Effector CD4-positive, alpha-beta T cell (primary cell): Measurements from ENCODE around the gene ABCA8.

Source experiments
- DNase-seq: peaks from one replicate; pipeline ENCODE4 v3.0.0-alpha.2; 2020

The ABCA8 gene

GRCh38 chr17:68941761-68942160 lies 13.4 kb downstream of the ABCA8 start:
- DNase-seq, result no peak

- DNase-seq, result no peak
These were observed 16.0 kb downstream of the ABCA8 start for GRCh38 chr17:68939195-68939594.

GRCh38 chr17:68937890-68938514 lies 17.2 kb downstream of the ABCA8 start:
- no peak for DNase-seq

- DNase-seq, result no peak
These were observed 27.7 kb downstream of the ABCA8 start for GRCh38 chr17:68927516-68927915.

- no peak for DNase-seq
These were observed 30.1 kb downstream of the ABCA8 start for GRCh38 chr17:68924793-68925720.

- no peak for DNase-seq
These were observed 44.3 kb downstream of the ABCA8 start for GRCh38 chr17:68910789-68911431.

- DNase-seq, result no peak
These were observed 44.9 kb downstream of the ABCA8 start for GRCh38 chr17:68910251-68910705.

- no peak for DNase-seq
These were observed 46.1 kb downstream of the ABCA8 start for GRCh38 chr17:68909066-68909465.

- DNase-seq, result no peak
These were observed 47.1 kb downstream of the ABCA8 start for GRCh38 chr17:68908045-68908444.

GRCh38 chr17:68906638-68907037 lies 48.6 kb downstream of the ABCA8 start:
- DNase-seq, result no peak

- DNase-seq, result no peak
These were observed 51.9 kb downstream of the ABCA8 start for GRCh38 chr17:68903286-68903685.

GRCh38 chr17:68897557-68897956 lies 57.6 kb downstream of the ABCA8 start:
- no peak for DNase-seq

- no peak for DNase-seq
These were observed 62.5 kb downstream of the ABCA8 start for GRCh38 chr17:68892658-68893057.

GRCh38 chr17:68892193-68892592 lies 63.0 kb downstream of the ABCA8 start:
- no peak for DNase-seq

- DNase-seq, result no peak
These were observed 68.8 kb downstream of the ABCA8 start for GRCh38 chr17:68886401-68886800.

GRCh38 chr17:68884888-68885287 lies 70.3 kb downstream of the ABCA8 start:
- DNase-seq, result no peak

- no peak for DNase-seq
These were observed 76.8 kb downstream of the ABCA8 start for GRCh38 chr17:68878226-68878885.

- no peak for DNase-seq
These were observed 83.7 kb downstream of the ABCA8 start for GRCh38 chr17:68871447-68871846.

GRCh38 chr17:68870976-68871375 lies 84.2 kb downstream of the ABCA8 start:
- DNase-seq, result no peak

GRCh38 chr17:68870161-68870826 lies 84.9 kb downstream of the ABCA8 start:
- DNase-seq, result no peak

GRCh38 chr17:68868708-68869107 lies 86.5 kb downstream of the ABCA8 start:
- DNase-seq, result no peak

- DNase-seq, result no peak
These were observed 87.3 kb downstream of the ABCA8 start for GRCh38 chr17:68867759-68868516.
